RWPE1 (cell line): ENCODE results near the gene VAV1.
A peak's percentile ranks its signal among the peaks of the same experiment; 100 is the strongest.
"Not testable (repeated sequence)": the region's sequence is repeated elsewhere in the genome, so short reads cannot be mapped to it uniquely, and the experiment has no call there.

Experiments used
- CTCF ChIA-PET: fragments of 350-600 bp; sonication (Branson Sonifier 250); formaldehyde crosslinking; extraction: SDS; loops from one replicate; lab custom pipeline; 2021; lab: Yijun Ruan, JAX
- POLR2A ChIA-PET: fragments of 400-600 bp; formaldehyde crosslinking; extraction: SDS; loops from one replicate; lab custom pipeline; 2020; ENCODE audit warnings: antibody characterized with exemption; ENCODE audit not compliant: low non-redundant PET; lab: Yijun Ruan, JAX
- DNase-seq: peaks from one replicate; pipeline ENCODE4 v3.0.0; 2012; ENCODE audit warnings: low spot score
- H3K27ac ChIP-seq: fragments of 450-650 bp; 2 replicates; pipeline ENCODE4 v1.5.1; 2017
- TF ChIP-seq, protein P1 (sequence below): fragments of 450-650 bp; conservative IDR thresholded peaks from 2 replicates; pipeline ENCODE4 v1.5.1; 2017; ENCODE audit warnings: low read depth, mild to moderate bottlenecking

VAV1 gene

DNA sequence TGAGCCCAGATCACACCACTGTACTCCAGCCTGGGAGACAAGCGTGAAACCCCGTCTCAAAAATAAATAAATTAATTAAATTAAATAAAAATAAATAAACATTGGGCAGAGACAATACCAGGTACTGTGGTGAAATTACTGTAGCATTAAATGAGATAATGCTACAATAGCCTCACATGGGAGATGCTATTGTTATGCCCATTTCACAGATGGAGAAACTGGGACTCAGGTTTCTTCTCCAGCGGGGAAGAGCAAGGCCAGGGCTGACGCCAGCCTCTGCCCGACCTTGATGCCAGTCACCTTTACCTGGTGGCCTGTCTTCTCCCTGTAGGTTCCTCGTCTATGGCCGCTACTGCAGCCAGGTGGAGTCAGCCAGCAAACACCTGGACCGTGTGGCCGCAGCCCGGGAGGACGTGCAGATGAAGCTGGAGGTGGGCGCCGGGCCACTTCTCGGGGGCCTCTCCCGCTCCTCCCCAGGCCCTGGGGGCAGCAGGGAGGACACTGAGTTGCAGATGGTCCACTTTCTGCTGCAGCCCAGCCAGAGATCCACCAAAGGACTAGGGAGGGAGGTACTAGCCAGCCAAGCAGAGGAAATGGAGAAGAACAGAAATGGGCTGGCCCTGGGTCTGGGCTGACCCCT, 53.9 kb downstream of the VAV1 start:
- POLR2A ChIA-PET: no interaction called here
- TF ChIP-seq, protein P1, sequence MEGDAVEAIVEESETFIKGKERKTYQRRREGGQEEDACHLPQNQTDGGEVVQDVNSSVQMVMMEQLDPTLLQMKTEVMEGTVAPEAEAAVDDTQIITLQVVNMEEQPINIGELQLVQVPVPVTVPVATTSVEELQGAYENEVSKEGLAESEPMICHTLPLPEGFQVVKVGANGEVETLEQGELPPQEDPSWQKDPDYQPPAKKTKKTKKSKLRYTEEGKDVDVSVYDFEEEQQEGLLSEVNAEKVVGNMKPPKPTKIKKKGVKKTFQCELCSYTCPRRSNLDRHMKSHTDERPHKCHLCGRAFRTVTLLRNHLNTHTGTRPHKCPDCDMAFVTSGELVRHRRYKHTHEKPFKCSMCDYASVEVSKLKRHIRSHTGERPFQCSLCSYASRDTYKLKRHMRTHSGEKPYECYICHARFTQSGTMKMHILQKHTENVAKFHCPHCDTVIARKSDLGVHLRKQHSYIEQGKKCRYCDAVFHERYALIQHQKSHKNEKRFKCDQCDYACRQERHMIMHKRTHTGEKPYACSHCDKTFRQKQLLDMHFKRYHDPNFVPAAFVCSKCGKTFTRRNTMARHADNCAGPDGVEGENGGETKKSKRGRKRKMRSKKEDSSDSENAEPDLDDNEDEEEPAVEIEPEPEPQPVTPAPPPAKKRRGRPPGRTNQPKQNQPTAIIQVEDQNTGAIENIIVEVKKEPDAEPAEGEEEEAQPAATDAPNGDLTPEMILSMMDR: no peak
- H3K27ac ChIP-seq: no peak overlapping the region
- no peak for DNase-seq
- CTCF ChIA-PET: interaction anchor here (0.7 kb wide), 1 partner anchor 37 kb away, joined by 3 read pairs; no protein-coding TSS in a partner anchor

DNA sequence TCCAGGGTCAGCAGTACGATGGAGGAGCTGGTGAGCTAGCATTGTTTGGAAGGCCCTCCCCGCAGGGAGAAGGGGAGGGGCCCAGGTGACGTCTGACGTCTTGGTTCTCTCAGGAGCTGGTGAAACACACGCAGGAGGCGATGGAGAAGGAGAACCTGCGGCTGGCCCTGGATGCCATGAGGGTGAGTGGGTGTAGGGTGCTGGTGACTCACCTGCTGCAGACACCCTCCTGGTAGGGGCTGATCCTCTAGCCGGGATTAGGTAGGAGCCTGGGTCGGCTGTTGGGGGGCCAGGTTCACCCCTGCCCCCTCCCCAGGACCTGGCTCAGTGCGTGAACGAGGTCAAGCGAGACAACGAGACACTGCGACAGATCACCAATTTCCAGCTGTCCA, 55.8 kb downstream of the VAV1 start:
- ChIA-PET CTCF (no interaction called here), POLR2A (no interaction called here)
- no peak overlapping the region for H3K27ac ChIP-seq
- TF ChIP-seq, protein P1: no peak
- DNase-seq: peak; percentile 85

DNA sequence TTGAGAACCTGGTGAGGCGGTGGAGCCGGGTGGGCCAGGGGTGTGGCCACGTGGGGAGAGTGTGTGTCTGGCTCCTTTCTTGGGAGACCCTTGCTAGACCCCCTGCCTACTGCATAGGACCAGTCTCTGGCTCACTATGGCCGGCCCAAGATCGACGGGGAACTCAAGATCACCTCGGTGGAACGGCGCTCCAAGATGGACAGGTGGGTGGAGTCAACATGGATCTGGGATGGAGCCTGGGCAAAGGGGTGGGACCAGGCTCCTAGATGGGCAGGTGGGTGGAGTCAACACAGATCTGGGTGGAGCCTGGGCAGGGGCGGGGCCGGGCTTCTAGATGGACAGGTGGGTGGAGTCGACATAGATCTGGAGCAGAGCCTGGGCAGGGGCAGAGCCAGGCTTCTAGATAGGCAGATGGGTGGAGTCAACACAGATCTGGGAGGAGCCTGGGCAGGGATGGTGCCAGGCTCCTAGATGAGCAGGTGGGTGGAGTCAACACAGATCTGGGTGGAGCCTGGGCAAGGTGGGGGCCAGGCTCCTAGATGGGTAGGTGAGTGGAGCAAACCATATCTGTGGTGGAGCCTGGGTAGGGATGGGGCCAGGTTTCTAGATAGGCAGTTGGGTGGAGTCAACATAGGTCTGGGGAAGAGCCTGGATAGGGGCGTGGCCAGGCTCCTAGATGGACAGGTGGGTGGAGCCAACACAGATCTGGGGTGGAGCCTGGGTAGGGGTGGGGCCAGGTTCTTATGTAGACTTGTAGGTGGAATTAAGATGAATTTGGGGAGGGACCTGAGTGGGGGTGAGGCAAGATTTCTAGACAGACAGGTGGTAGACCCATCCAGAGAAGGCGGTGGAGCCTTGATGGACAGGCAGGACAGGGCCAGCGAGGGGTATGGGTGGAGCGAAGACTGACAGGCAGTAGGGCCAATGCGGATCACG, 56.5 kb downstream of the VAV1 start:
- TF ChIP-seq, protein P1: no peak
- DNase-seq: peak; percentile 51
- ChIA-PET POLR2A (no interaction called here), CTCF (no interaction called here)
- no peak overlapping the region for H3K27ac ChIP-seq

DNA sequence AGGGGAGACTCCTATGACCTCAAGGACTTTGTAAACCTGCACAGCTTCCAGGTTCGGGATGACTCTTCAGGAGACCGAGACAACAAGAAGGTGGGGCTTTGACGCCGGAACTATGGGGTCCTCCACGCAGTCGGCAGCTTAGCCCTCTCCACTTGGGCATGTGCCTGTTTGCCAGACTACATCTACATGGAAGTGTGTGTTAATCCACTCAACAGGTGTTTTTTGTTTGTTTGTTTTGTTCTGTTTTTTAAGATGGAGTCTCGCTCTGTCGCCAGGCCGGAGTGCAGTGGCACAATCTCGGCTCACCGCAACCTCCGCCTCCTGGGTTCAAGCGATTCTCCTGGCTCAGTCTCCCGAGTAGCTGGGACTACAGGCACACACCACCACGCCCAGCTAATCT, 57.3 kb downstream of the VAV1 start:
- POLR2A ChIA-PET, CTCF ChIA-PET, DNase-seq, H3K27ac ChIP-seq: not testable (repeated sequence)

DNA sequence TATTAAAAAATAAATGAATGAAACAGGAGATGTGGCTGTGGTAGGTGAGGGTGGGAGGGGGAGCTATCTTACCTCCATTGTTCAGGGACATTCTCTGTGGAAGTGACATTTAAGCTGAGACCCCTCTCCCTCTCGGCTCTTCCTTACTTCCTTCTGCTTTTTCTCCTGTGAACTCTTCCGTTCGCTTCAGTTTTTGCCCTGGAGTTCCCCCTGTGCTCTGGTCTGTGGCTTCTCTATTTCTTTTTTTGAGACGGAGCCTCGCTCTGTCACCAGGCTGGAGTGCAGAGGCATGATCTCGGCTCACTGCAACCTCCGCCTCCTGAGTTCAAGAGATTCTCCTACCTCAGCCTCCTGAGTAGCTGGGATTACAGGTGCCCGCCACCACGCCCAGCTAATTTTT, 58.6 kb downstream of the VAV1 start:
- DNase-seq, H3K27ac ChIP-seq, POLR2A ChIA-PET: not testable (repeated sequence)
- CTCF ChIA-PET: interaction anchor here (0.6 kb wide), 1 partner anchor 120 kb away, joined by 3 read pairs; no protein-coding TSS in a partner anchor

DNA sequence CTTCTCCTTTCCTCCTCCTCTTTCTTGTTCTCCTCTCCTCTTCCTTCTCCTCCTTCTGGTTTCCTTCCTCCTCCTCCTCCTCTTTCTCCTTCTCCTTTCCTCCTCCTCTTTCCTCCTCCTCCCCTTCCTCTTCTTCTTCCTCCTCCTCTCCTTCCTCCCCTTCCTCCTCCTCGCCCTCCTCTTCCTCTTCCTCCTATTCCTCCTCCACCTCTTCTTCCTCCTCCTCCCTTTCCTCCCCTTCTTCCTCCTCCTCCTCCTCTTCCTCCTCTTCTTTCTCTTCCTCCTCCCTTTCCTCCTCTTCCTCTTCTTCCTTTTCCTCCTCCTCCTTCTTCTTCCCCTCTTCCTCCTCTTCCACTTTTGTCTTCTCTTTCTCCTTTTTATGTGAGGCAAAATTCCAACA, 59.9 kb downstream of the VAV1 start:
- ChIA-PET CTCF (no interaction called here), POLR2A (no interaction called here)
- TF ChIP-seq, protein P1: no peak
- H3K27ac ChIP-seq: no peak overlapping the region
- no peak for DNase-seq

DNA sequence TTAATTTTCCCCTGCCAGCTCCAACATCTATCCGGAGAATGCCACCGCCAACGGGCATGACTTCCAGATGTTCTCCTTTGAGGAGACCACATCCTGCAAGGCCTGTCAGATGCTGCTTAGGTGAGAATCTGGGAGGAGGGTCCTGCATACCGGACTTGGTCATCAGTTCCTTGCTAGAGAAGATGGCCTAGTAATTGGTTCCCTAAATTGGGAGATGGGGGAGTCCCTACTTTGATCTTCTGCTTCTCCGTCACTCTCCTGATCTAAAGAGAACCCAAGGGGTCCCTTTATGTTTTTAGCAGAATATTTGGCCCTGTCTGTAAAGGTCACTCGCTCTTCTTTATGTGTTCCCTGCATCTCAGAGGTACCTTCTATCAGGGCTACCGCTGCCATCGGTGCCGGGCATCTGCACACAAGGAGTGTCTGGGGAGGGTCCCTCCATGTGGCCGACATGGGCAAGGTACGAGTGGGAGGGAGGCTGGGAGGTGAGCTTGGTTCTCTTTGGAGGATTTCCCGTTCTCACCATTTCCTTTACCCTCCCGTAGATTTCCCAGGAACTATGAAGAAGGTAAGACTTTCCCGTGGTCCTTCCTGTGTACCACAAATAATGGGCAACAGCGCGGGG, 60.8 kb downstream of the VAV1 start:
- ChIA-PET CTCF (interaction anchor here (0.6 kb wide), 1 partner anchor 20 kb away, joined by 4 read pairs; no protein-coding TSS in a partner anchor), POLR2A (no interaction called here)
- no peak overlapping the region for H3K27ac ChIP-seq
- TF ChIP-seq, protein P1: no peak
- no peak for DNase-seq
